C4-2B (cell line): ENCODE results near the gene F5.

Source experiments
- CTCF ChIP-seq: fragments of 450-650 bp; conservative IDR thresholded peaks from 2 replicates; pipeline ENCODE4 v1.5.1; 2017; ENCODE audit warnings: mild to moderate bottlenecking
- ZFX ChIP-seq: fragments of 450-650 bp; IDR thresholded peaks from 2 replicates; pipeline ENCODE4 v1.6.1; 2017

DNA sequence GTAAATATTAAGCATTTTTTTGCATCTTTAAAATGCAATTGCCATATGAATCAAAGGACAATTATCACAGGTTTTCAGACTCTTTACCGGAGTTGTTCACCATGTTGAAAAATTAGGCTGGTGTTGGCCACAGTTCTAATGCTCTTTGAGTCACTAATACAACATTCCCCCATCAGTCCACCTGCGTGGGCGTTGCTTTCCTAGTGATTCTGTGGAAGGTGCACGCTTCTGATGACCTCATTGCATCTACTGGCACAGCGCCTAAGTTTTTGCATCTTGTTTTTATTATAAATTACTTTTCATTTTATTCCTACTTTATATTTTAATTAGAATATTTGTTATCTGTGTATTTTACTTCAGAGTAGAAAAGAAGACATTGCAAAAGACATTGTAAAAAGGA lies 4.7 kb upstream of the F5 start:
- no peak for TF ChIP-seq CTCF
- no peak for TF ChIP-seq ZFX
